Rectal smooth muscle tissue (tissue), 1 donor: Measurements from ENCODE around the gene FXYD7.

Experiments used
- H3K27ac ChIP-seq: one replicate; pipeline ENCODE4 v1.7.0; 2013; ENCODE audit warnings: low read depth, low read length, inconsistent platforms
- H3K27me3 ChIP-seq: one replicate; pipeline ENCODE4 v1.7.0; 2013; ENCODE audit warnings: low read length; ENCODE audit not compliant: control insufficient read depth, insufficient read depth
- H3K36me3 ChIP-seq: one replicate; pipeline ENCODE4 v1.7.0; 2013; ENCODE audit warnings: low read length; ENCODE audit not compliant: control insufficient read depth, insufficient read depth
- H3K4me1 ChIP-seq: one replicate; pipeline ENCODE4 v1.7.0; 2013; ENCODE audit warnings: low read length; ENCODE audit not compliant: control insufficient read depth, insufficient read depth
- H3K4me3 ChIP-seq: one replicate; pipeline ENCODE4 v1.7.0; 2013; ENCODE audit warnings: low read length
- H3K9ac ChIP-seq: one replicate; pipeline ENCODE4 v1.7.0; 2013; ENCODE audit warnings: low read length

FXYD7 gene

DNA sequence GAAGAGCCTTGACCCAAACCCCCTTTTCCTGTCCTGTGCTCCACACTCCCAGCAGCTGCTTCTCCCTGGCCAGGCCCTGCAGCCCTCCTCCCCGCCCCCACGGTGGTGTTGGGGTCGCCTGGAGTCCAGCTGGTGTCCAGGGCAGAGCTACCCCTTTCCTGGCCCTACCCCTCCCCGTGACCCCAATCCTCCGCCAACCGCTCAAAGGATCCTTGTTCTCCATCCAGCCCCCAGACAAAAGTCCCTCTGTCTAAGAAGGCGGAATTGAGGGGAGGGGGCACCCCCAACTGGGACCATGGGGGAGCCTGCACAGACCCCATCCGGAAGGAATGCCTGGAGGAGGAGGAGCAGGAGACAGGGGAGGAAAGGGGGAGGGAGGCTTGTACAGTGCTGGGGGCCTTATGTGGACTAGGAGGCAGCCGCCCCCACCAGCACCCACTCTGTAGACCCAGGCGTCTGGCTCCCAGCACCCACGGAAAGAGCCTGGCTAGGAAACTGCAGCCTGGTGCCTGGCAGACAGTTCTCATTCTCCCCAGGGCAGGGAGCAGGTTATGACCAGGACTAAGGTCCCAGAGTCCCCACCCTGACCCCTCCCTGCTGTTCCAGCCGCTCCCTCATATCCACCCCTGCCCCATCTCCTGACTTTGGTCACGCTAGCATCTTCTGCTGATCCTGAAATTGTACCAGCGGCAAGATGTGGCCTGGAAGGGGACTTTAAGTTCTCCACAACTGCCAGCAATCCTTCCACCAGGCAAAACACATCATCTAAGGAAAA is 27.7 kb upstream of the FXYD7 start, which contains the start of gene FXYD3:
TSS of gene FXYD3 (plus strand) at position 647 of the 775 bp plus-strand sequence. CDS start 3,554 bp downstream, outside the sequence.
- Histone ChIP-seq H3K27ac (peak within 1 kb of the TSS; percentile 68), H3K4me3 (peak within 1 kb of the TSS; percentile 75), H3K4me1 (no peaks in the 10 kb centered on the region), H3K9ac (peak within 1 kb of the TSS; percentile 66), H3K36me3 (no peaks in the 10 kb centered on the region), H3K27me3 (no peaks in the 10 kb centered on the region)

DNA sequence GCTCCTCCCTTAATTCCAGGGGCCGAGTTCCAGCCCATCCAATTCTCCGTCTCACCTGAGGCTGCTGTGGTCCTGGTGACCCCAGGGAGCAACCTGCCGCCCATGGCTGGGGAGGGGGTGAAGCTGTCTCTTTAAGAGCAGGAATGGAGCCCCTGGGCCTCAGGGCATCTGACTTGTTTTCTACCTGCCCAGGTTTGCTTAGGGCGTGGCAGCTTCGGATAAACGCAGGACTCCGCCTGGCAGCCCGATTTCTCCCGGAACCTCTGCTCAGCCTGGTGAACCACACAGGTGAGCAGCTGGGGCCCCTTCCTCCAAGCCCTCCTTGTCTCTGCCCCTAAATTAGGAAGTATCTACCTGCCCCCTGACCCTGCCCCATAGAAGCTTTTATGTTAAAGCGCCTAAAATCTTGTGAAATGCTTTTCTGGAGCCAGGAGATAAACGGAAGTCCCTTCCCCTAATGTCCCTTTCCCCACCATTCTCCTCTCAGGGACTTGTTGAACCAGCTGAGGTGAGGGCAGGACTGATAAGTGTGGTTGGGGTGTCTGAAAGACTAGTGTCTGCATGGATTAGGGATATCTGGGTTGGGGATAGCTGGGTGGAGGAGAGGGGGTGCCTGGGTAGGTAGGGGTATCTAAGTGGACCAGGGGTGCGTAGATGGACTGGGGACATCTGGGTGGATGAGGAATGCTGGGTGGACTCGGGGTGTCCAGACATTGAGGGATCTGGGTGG is 26.8 kb upstream of the FXYD7 start:
- Histone ChIP-seq H3K36me3 (no peaks in the 10 kb centered on the region), H3K27me3 (no peaks in the 10 kb centered on the region), H3K9ac (peak overlapping the region; percentile 66), H3K4me1 (no peaks in the 10 kb centered on the region), H3K4me3 (peak overlapping the region; percentile 75), H3K27ac (peak overlapping the region; percentile 68)

DNA sequence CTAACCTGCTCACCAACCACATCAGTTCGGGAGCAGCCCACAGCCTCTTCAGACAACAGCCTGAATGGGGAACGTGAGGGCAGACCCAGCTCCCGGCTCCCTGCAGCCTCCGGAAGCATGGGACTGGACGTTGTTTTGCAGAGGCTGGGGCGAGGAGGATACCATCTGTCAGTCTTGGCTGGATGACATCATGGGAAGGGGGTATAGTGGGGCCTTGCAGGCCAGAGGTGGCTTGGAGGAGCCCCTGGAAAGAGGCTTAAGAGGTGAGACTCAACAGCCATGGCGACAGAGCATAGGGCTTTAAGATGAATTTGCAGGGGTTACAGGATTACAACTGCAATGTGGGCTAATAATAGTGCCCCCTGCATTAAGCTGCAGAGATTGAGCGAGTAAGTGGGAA is 25.9 kb upstream of the FXYD7 start:
- Histone ChIP-seq H3K27ac (peak overlapping the region; percentile 21), H3K9ac (peak overlapping the region; percentile 66), H3K4me1 (no peaks in the 10 kb centered on the region), H3K4me3 (peak overlapping the region; percentile 75), H3K27me3 (no peaks in the 10 kb centered on the region), H3K36me3 (no peaks in the 10 kb centered on the region)

DNA sequence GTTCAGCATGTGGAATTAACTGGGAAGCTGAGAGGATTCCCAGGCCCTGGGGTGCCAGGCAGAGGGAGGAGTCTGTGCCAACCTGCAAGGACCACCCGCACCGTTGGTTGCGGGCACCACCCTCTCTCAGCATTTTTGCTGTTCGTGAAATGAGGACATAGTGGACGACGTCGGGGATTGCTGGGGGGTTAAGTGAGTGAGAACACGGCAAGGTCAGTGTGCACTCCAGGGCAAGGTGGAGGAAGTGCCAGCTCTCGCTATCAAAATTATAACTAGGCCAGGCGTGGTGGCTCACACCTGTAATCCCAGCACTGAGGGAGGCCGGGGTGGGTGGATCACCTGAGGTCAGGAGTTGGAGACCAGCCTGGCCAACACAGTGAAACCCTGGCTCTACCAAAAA is 25.3 kb upstream of the FXYD7 start:
- no peaks in the 10 kb centered on the region for H3K27me3 ChIP-seq
- no peaks in the 10 kb centered on the region for H3K4me1 ChIP-seq
- no peak overlapping the region for H3K27ac ChIP-seq
- no peaks in the 10 kb centered on the region for H3K36me3 ChIP-seq
- H3K4me3 ChIP-seq, result peak overlapping the region; percentile 75
- no peak overlapping the region for H3K9ac ChIP-seq

DNA sequence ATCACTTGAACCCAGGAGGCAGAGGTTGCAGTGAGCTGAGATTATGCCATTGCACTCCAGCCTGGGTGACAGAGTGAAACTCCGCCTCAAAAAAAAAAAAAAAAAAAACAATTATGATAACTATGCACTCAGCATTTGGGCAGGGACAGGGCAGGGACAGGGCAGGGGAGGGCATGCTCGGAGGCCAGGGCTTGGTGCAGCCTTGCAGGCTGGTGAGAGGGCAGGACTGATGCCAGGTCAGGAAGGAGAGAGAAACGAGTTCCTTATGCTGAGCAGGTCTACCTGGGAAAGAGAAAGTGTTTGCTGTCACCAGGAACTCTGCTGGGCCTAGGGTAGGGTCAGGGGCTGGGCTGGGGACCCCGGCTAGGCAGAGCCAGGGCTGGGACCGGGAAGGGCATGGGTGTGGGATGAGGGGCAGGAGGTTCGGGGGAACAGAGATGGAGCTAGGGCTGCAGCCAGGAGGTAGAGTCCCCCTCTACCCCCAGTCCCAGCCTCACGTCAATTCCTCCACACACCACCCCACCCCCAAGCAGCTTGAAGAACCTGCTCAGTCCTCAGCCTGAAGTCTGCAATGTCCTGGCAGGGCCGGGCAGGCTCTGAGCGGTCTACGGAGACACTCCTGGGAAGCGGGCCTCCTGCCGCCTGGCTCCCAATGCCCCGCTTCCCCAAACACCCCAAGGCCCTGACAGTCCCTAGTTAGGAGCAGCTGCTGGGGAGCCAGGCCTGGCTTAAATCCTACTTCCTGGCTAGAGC is 24.6 kb upstream of the FXYD7 start:
- peak overlapping the region; percentile 10 for H3K9ac ChIP-seq
- peak overlapping the region; percentile 19 for H3K27ac ChIP-seq
- peak overlapping the region; percentile 47 for H3K4me3 ChIP-seq

DNA sequence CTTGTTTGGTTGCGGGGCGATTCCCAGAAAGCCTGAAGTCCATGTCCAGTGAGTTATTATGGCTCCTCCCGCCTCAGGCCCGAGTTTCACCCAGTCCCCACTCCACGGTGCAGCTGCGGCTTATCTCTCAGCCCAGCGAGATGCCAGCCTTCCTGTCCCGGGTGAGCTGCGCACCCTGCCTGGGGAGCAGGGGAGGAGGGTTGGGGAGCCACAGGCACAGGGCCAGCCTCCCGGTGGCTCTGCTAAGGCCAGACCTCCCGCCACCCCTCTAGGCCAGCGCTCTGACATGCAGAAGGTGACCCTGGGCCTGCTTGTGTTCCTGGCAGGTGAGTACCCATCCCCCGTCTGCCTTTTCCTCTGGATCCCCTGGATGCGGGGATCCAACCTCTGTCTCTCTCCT is 24.0 kb upstream of the FXYD7 start:
- no peaks in the 10 kb centered on the region for H3K4me1 ChIP-seq
- peak overlapping the region; percentile 47 for H3K4me3 ChIP-seq
- no peak overlapping the region for H3K27ac ChIP-seq
- no peaks in the 10 kb centered on the region for H3K36me3 ChIP-seq
- H3K9ac ChIP-seq, result no peak overlapping the region
- no peaks in the 10 kb centered on the region for H3K27me3 ChIP-seq

More for the DNA sequence above, 24.6 kb upstream of the FXYD7 start:
- H3K27me3 ChIP-seq, result no peaks in the 10 kb centered on the region
- no peaks in the 10 kb centered on the region for H3K36me3 ChIP-seq
- H3K4me1 ChIP-seq, result no peaks in the 10 kb centered on the region

DNA sequence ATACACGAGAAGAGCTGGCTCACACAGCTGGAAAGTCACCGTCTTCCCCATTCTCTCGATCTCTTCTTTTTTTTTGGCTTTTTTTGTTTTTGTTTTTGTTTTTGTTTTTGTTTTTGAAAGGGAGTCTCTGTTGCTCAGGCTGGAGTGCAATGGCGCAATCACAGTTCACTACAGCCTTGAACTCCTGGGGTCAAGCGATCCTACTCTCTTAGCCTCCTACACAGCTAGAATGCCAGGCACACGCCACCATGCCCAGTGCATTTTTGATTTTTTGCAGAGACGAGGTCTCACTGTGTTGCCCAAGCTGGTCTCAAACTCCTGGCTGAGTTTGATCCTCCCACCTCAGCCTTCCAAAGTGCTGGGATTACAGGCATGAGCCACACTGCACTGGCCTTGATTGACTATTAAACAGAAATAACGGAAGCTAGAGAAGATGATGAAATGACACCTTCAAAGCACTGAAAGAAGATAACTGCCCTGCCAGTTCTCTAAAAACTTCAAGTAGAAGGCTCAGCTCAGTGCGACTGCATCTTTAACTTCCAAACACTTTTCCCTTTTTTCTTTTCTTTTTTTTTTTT is 23.4 kb upstream of the FXYD7 start:
- no peaks in the 10 kb centered on the region for H3K36me3 ChIP-seq
- H3K4me1 ChIP-seq, result peaks cover under 1% of the 10 kb centered on the region
- no peak overlapping the region for H3K9ac ChIP-seq
- peak overlapping the region; percentile 31 for H3K27ac ChIP-seq
- peak overlapping the region; percentile 47 for H3K4me3 ChIP-seq
- no peaks in the 10 kb centered on the region for H3K27me3 ChIP-seq

DNA sequence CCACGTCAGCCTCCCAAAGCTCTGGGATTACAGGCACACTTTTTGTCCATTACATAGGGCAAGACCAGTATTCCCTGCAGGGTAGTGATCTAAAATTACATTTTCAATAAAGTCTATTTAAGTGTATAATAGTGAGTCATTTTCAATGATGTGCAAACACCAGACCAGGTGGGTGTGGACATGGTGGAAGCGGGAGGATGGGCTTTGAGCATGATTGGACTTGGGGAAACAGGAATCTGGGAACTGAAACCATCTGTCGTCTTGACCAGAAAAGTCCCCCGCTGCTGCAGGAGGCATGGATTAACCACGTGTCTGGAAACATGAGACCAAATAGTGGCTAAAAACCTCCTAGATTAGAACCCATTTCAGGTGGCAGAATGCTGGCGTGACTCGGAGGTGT is 22.6 kb upstream of the FXYD7 start:
- no peak overlapping the region for H3K9ac ChIP-seq
- no peaks in the 10 kb centered on the region for H3K36me3 ChIP-seq
- peaks cover 5% of the 10 kb centered on the region for H3K4me1 ChIP-seq
- no peak overlapping the region for H3K27ac ChIP-seq
- H3K27me3 ChIP-seq, result no peaks in the 10 kb centered on the region
- H3K4me3 ChIP-seq, result peak overlapping the region; percentile 19

DNA sequence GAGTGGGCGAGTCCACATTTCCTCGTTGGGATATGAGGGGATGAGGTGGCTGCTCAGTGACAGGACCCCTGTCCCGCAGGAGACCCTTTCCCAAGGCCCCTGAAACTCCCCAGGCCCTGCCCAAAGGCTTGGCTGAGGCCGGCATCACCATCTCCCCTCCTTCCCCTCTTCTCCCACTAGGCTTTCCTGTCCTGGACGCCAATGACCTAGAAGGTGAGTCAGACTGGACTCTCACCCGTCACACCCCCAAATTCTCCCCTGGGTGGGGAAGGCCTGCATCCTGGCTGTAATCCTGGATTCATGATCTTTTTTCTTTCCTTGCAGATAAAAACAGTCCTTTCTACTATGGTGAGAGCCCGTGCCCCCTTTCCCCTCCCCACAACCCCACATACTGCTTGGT is 22.2 kb upstream of the FXYD7 start:
- peaks cover 7% of the 10 kb centered on the region for H3K4me1 ChIP-seq
- H3K9ac ChIP-seq, result no peak overlapping the region

DNA sequence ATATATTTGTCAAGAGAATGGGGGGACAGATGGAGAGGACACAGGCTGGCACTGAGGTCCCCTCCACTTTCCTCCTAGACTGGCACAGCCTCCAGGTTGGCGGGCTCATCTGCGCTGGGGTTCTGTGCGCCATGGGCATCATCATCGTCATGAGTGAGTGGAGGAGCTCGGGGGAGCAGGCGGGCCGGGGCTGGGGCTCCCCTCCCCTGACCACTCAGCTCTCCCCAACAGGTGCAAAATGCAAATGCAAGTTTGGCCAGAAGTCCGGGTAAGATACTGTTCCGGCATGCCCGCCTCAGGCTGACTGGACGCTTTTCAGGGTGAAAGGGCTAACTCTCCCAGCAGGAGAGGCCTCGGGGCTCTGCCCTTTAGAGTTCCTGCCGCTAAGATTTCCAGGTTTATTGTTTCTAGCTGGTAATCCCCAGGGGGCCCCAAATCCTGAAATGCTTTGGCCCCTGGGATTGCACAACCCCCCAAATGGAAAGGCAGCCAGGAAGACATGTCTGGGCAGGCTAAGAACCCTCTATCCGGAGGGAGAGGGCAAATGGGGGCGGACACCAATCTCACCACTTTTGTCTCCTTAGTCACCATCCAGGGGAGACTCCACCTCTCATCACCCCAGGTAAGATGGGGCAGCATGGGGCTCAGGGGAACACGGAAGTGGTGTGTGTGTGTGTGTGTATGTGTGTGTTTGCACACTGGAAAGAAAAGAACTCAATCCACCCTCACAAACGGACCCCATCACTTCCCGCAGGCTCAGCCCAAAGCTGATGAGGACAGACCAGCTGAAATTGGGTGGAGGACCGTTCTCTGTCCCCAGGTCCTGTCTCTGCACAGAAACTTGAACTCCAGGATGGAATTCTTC is 20.1 kb upstream of the FXYD7 start:
- Histone ChIP-seq H3K27ac (peak overlapping the region; percentile 3), H3K4me3 (no peak overlapping the region), H3K4me1 (peaks cover 7% of the 10 kb centered on the region)

More for the DNA sequence above, 22.2 kb upstream of the FXYD7 start:
- H3K36me3 ChIP-seq, result no peaks in the 10 kb centered on the region
- H3K27me3 ChIP-seq, result no peaks in the 10 kb centered on the region
- H3K4me3 ChIP-seq, result peak overlapping the region; percentile 19
- H3K27ac ChIP-seq, result no peak overlapping the region

DNA sequence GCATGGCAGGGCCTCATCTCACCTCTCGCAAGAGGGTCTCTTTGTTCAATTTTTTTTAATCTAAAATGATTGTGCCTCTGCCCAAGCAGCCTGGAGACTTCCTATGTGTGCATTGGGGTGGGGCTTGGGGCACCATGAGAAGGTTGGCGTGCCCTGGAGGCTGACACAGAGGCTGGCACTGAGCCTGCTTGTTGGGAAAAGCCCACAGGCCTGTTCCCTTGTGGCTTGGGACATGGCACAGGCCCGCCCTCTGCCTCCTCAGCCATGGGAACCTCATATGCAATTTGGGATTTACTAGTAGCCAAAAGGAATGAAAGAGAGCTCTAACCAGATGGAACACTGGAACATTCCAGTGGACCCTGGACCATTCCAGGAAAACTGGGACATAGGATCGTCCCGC is 19.5 kb upstream of the FXYD7 start:
- peaks cover 7% of the 10 kb centered on the region for H3K4me1 ChIP-seq
- H3K36me3 ChIP-seq, result no peaks in the 10 kb centered on the region
- H3K27me3 ChIP-seq, result no peaks in the 10 kb centered on the region
- H3K27ac ChIP-seq, result peak overlapping the region; percentile 95
- peak overlapping the region; percentile 92 for H3K4me3 ChIP-seq
- H3K9ac ChIP-seq, result no peak overlapping the region

More for the DNA sequence above, 20.1 kb upstream of the FXYD7 start:
- no peaks in the 10 kb centered on the region for H3K36me3 ChIP-seq
- no peaks in the 10 kb centered on the region for H3K27me3 ChIP-seq
- no peak overlapping the region for H3K9ac ChIP-seq
